ENCODE results near the gene ANKS3.

Gene ANKS3

DNA sequence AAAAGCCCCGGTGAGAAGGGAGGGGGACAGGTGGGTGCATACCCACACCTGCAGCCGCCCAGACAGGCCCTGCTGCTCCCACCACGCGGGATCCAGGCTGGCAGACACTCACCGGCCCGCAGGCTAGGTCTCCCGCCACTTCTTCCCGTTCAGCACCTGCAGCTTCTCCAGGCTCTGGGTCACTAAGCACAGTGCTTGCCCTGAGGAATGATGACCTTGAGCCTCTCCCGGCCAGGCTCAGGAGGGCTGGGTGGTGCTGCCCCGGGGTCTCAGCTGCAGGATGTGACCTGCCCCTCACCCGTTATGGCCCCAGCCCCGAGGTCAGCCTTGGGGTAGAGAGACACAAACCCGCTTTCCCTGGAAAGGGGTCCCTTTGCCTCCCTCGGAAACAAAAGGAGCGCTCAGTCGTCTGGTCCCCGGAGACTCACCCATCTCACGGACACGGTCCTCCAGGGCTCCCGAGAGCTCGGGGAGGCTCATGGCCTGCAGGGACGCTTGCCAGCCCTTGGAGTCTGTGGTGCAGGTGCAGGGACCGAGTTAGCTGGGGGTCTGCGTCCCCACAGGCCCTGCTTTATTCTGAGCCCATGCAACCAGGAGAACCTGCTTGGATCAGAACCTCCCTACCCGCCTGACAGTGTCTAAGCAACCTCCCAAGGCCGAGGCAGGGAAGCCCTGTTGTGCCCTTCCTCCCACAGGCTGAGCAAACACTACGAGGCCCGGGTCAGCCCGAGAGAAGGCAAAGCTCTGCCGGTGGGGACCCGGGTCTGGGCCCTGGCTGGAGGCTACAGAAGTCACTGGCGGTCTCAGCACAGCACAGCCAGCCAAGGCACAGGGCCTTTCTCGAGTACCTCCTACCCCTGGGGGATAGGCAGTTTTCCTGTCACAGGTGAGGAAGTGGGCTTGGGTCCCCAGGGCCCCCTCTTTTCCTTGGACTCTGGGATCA lies 36.9 kb downstream of the ANKS3 start:
- in situ Hi-C loops (cut with MboI; ENCODE audit: low sequenced_read_pairs), result no loop called here

DNA sequence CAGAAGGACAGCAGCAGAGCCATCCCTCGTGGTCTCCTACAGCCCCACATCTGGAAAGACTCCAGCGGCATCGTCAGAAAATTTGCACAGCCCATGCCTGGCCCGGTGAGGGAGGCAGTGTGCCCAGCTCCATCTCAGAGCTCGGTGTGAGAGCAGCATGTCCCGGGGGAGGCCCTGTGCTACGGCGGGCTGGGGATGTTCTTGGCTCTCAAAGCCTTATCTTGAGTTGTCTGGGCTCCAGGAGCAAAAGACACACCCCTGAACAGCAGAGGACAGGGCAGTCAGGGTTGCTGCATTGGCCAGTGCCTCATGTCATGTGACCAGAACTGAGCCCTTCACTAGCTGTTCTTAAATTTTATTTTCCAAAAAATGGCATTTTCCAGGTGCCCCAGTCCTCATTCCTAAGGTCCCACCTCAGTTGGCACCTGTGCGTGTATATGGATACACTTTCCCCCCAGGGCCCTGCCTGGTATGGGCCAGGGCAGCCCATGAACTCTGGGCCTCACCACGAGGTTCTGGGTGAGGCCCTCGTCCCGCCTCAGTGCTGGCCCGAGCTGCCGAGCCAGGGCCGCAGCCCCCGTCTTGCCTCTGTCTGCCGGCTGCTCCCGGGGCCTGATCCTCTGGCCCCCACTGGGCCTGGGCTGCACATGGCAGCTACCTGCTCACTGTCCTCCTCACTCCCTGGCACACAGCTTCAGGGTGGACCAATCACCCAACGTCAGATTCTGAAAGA lies 37.7 kb downstream of the ANKS3 start:
- in situ Hi-C loops (cut with MboI; ENCODE audit: low sequenced_read_pairs), result no loop called here

- in situ Hi-C loops (cut with MboI; ENCODE audit: low sequenced_read_pairs), result no loop called here
Observed at GRCh38 chr16:4695473-4696171, 38.4 kb downstream of the ANKS3 start.

- in situ Hi-C loops (cut with MboI; ENCODE audit: low sequenced_read_pairs), result no loop called here
Observed at GRCh38 chr16:4694642-4695451, 39.2 kb downstream of the ANKS3 start.

GRCh38 chr16:4693956-4694641 lies 40.0 kb downstream of the ANKS3 start:
- in situ Hi-C loops (cut with MboI; ENCODE audit: low sequenced_read_pairs), result no loop called here

DNA sequence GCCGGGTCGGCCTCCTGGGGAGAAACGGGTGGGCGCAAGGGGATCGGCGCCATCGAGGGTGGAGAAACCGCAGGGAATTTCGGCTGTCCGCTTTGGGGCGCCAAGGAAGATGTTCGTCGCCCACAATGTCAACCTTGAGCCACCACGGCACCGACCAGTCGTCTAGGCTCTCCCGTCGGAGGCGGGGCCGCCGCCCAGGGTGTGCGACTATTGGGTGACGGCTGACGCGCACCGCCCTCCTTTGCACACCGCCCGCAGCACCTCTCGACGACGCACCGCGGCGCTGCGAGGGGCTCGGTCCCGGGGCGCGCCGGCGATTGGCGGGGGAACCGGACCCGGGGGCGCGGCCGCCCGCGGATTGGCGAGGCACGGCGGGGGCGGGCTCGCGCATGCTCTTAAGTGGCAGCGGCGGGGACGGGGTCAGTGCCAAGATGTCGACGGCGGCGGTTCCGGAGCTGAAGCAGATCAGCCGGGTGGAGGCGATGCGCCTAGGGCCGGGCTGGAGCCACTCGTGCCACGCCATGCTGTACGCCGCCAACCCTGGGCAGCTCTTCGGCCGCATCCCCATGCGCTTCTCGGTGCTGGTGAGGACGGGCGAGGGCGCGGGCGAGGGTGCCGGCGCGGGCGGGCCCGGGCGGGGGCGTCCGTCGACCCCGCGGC lies 40.6 kb downstream of the ANKS3 start, which contains the start of gene NUDT16L1:
NUDT16L1 (plus strand) TSS at position 267 of the 660 bp plus-strand sequence; CDS start at position 432, 165 bp downstream.
- in situ Hi-C loops (cut with MboI; ENCODE audit: low sequenced_read_pairs), result no loop called here

GRCh38 chr16:4692460-4693295 lies 41.4 kb downstream of the ANKS3 start:
- in situ Hi-C loops (cut with MboI; ENCODE audit: low sequenced_read_pairs), result no loop called here

- in situ Hi-C loops (cut with MboI; ENCODE audit: low sequenced_read_pairs), result no loop called here
Observed at GRCh38 chr16:4691666-4692412, 42.2 kb downstream of the ANKS3 start.

GRCh38 chr16:4690946-4691665 lies 43.0 kb downstream of the ANKS3 start:
- in situ Hi-C loops (cut with MboI; ENCODE audit: low sequenced_read_pairs), result no loop called here

- in situ Hi-C loops (cut with MboI; ENCODE audit: low sequenced_read_pairs), result no loop called here
Observed at GRCh38 chr16:4689864-4690704, 44.0 kb downstream of the ANKS3 start.

GRCh38 chr16:4689091-4689671 lies 44.9 kb downstream of the ANKS3 start:
- in situ Hi-C loops (cut with MboI; ENCODE audit: low sequenced_read_pairs), result no loop called here

GRCh38 chr16:4688674-4689045 lies 45.4 kb downstream of the ANKS3 start:
- in situ Hi-C loops (cut with MboI; ENCODE audit: low sequenced_read_pairs), result no loop called here

DNA sequence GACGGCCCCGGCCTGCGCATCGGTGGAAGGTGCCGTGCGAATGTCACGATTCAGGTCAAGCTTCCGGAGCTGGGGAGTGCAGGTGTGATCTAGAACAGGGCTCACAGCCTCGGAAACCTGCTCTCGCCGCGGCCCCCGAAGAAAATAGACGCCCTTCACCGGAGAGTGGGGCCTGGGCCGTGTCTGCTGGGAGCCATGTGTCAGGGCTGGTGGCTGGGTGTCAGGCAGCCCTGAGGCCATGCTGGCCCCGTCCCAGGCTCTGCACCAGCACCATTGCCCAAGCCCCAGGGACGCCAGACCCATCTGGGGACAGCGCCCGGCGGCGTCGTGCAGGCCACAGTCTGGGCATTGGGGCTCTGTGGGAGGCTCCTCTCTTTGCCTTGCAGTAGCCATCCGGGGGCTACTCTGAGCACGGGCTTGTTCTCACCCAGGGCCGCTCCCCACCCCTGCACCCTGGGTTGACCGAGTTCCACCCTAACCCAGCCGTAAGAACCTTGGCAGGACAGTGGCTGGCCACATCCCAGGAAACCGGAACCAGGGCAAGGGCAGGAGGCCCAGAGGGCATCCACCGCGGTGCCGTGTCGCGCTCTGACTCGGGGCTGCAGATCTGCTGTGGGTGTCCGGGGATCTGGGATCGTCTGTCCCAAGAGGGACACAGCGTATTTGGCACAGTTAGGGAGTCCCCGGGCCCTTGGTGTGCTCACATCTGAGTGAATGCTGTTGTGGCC lies 46.0 kb downstream of the ANKS3 start:
- in situ Hi-C loops (cut with MboI; ENCODE audit: low sequenced_read_pairs), result no loop called here

DNA sequence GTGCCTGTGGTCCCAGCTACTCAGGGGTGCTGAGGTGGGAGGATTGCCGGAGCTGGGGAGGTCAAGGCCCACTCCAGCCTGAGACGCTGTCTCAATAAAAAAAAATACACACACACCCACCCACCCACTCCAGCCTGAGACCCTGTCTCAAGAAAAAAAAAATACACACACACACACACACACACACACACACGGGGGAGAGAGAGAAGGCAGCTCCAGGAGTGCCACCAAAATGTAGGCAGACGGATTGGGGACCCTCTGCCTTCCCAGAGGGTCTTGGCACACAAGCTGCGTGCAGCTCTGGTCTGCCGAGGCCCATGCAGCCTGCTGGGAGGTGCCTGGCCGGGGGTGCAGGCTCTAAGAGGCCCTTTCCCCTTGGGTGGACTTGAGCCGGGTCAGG lies 46.7 kb downstream of the ANKS3 start:
- in situ Hi-C loops (cut with MboI; ENCODE audit: low sequenced_read_pairs), result no loop called here

DNA sequence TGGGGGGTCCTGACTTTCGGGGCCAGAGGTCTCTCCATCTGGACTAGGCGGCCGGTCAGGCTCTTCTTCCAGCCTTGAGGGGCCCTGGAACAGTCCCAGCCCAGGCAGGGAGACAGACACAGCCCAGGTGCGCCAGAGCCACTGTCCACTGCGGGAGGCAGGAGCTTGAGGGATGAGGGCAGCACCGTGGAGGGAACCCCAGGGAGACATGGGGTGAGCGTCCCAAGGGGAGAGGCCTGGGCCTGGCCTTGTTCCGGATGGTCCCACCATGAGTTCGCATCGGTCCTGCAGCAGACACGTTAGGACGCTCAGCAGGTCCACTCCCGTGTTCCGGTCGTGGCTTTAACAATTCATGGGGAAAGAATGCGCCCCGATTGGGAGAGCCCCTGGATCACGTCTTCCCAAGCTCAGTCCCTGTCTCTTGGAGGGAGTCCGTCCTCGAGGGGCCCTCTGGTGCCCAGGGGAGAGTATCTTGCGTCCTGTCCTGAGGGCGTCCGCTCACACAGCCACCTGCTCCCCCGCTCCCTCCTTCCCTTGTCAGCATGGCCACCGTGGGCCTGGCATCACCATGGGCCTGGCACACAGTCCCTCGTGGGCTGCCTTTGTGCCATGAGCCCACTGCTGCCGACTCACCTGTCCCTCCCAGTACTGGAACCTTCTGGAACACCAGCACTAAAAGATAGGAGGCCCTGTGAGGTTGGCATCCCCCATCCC lies 47.4 kb downstream of the ANKS3 start:
- in situ Hi-C loops (cut with MboI; ENCODE audit: low sequenced_read_pairs), result no loop called here

All from HL-60/S4 treated with retinoic acid at 250 ng/mL for 4 days and 3 days (cell line).